ENCODE data around the gene DENND4A. TPM values are rescaled to one million over a fixed set of nuclear protein-coding genes. Genes with fewer than 3 reads are reported as not detected.

The DENND4A gene
- polyA plus RNA-seq, 1 of the 3 experiments (the other 2 are of a cell fraction): 2.5 TPM

GRCh38 chr15:65828585-65828984 lies 36.5 kb upstream of the DENND4A start:
- Histone ChIP-seq H3K4me1 (ENCODE audit: control insufficient read depth in 1 of 2, insufficient read depth in 2 of 2, low read depth in 1 of 2, low read length in 1 of 2) (peaks cover 5 to 10% of the 10 kb centered on the region in 2 experiments; a peak in 3 of 4 replicates), H3K9me2 (no peaks in the 10 kb centered on the region), H3K36me3 (replicated peaks in 1 of 2; ENCODE audit: control insufficient read depth in 1 of 2, insufficient read depth in 2 of 2, low read length in 1 of 2) (no peaks in the 10 kb centered on the region), H3K4me3 (ENCODE audit: low read depth in 2 of 2, low read length in 1 of 2) (no peak overlapping the region), H3K27me3 (ENCODE audit: insufficient read depth) (no peaks in the 10 kb centered on the region), H3F3A (replicated peaks; ENCODE audit: insufficient read depth) (peaks cover 18% of the 10 kb centered on the region), H2AFZ (ENCODE audit: low read depth) (no peak overlapping the region), H3K9me3 (no peaks in the 10 kb centered on the region), H4K20me1 (ENCODE audit: insufficient read depth) (no peaks in the 10 kb centered on the region), H3K9ac (no peak overlapping the region), H3K27ac (ENCODE audit: low read depth in 2 of 2, low read length in 1 of 2) (no peak overlapping the region), H3K4me2 (no peak overlapping the region), H3K79me2 (ENCODE audit: insufficient read depth) (no peaks in the 10 kb centered on the region)
- no peak for DNase-seq
- TF ChIP-seq MXI1 (IDR thresholded peaks at IDR 0.05; ENCODE audit: low read depth, low read length) (no peak), FOSL2 (IDR thresholded peaks at IDR 0.05; ENCODE audit: borderline replicate concordance, low read depth) (no peak), RFX5 (IDR thresholded peaks at IDR 0.05; ENCODE audit: low read length) (no peak), EZH2phosphoT487 (IDR thresholded peaks at IDR 0.05; ENCODE audit: borderline replicate concordance, low read depth) (no peak), FOXM1 (IDR thresholded peaks at IDR 0.05; ENCODE audit: low read depth) (no peak), FOXJ3 (CRISPR knock-in tag; IDR thresholded peaks at IDR 0.05) (no peak), EP300 (IDR thresholded peaks at IDR 0.05; ENCODE audit: borderline replicate concordance in 1 of 2, low read depth in 1 of 2, low read length in 1 of 2) (no peak), RXRA (IDR thresholded peaks at IDR 0.05; ENCODE audit: borderline replicate concordance, low read depth) (no peak), POLR2AphosphoS5 (IDR thresholded peaks at IDR 0.05; ENCODE audit: low read depth, low read length) (no peak), GABPA (IDR thresholded peaks at IDR 0.05; ENCODE audit: low read depth) (no peak), YY1 (IDR thresholded peaks at IDR 0.05; ENCODE audit: low read depth) (no peak), NFIC (IDR thresholded peaks at IDR 0.05; ENCODE audit: borderline replicate concordance) (no peak), MEF2A (IDR thresholded peaks at IDR 0.05; ENCODE audit: borderline replicate concordance, low read depth) (no peak), TEAD4 (IDR thresholded peaks at IDR 0.05; ENCODE audit: borderline replicate concordance, insufficient read depth) (no peak), USF2 (IDR thresholded peaks at IDR 0.05; ENCODE audit: borderline replicate concordance, low read depth, low read length) (no peak)
- TF ChIP-seq, protein P1, sequence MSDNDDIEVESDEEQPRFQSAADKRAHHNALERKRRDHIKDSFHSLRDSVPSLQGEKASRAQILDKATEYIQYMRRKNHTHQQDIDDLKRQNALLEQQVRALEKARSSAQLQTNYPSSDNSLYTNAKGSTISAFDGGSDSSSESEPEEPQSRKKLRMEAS (IDR thresholded peaks at IDR 0.05; ENCODE audit: low read depth): no peak
- 95% methylated on average over 2 of the region's 2 CpGs for WGBS (ENCODE audit: low lambda C conversion rate)
- ChIA-PET POLR2A (no interaction called here), CTCF (interaction anchor here (0.7 to 2.0 kb wide), 20 partner anchors 8 to 236 kb away, joined by 3 to 51 read pairs (median 4); partner anchors contain the start of genes INTS14 and RAB11A)

DNA sequence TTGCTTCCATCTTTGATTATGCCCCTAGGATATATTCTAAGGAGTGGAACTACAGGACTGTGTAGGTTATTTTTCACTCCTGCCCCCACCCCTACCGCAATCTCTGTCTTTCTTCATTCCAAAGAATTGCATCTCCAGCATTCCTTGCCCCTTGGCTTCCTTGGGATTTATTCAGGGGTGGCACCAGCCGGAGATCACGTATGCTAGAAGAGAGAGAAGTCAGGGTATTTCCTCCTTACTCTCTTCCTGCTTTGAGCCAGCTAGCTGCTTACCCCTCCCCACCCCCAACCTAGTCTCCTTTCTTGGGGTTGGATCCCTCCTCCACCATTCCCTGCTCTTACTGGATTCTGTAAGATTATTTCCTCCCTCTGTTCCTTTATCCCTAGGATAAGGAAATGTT lies 35.0 kb upstream of the DENND4A start:
- no peaks in the 10 kb centered on the region; a peak in 1 of 4 replicates for H3K4me1 ChIP-seq (ENCODE audit: control insufficient read depth in 1 of 2, insufficient read depth in 2 of 2, low read depth in 1 of 2, low read length in 1 of 2)
- no peaks in the 10 kb centered on the region for H3K79me2 ChIP-seq (ENCODE audit: insufficient read depth)
- H3K9ac ChIP-seq: no peak overlapping the region
- peaks cover 5% of the 10 kb centered on the region for H3F3A ChIP-seq (replicated peaks; ENCODE audit: insufficient read depth)
- H3K36me3 ChIP-seq (replicated peaks in 1 of 2; ENCODE audit: control insufficient read depth in 1 of 2, insufficient read depth in 2 of 2, low read length in 1 of 2): no peaks in the 10 kb centered on the region
- no peak overlapping the region for H3K4me2 ChIP-seq
- H3K4me3 ChIP-seq (ENCODE audit: low read depth in 2 of 2, low read length in 1 of 2): no peak overlapping the region
- no peaks in the 10 kb centered on the region for H3K27me3 ChIP-seq (ENCODE audit: insufficient read depth)
- H3K9me3 ChIP-seq: no peaks in the 10 kb centered on the region
- 91% methylated on average over 3 of the region's 3 CpGs for WGBS (ENCODE audit: low lambda C conversion rate)
- no peak overlapping the region for H3K27ac ChIP-seq (ENCODE audit: low read depth in 2 of 2, low read length in 1 of 2)
- POLR2A ChIA-PET: interaction anchor here (0.7 kb wide), 1 partner anchor 546 kb away, joined by 3 read pairs; no protein-coding TSS in a partner anchor
- no peak for DNase-seq
- TF ChIP-seq ELF1 (IDR thresholded peaks at IDR 0.05) (no peak), TCF12 (IDR thresholded peaks at IDR 0.05) (no peak), RAD21 (IDR thresholded peaks at IDR 0.05; ENCODE audit: low read length) (no peak), YY1 (IDR thresholded peaks at IDR 0.05; ENCODE audit: low read depth) (no peak), FOXJ3 (CRISPR knock-in tag; IDR thresholded peaks at IDR 0.05) (no peak)
- TF ChIP-seq, protein P2, sequence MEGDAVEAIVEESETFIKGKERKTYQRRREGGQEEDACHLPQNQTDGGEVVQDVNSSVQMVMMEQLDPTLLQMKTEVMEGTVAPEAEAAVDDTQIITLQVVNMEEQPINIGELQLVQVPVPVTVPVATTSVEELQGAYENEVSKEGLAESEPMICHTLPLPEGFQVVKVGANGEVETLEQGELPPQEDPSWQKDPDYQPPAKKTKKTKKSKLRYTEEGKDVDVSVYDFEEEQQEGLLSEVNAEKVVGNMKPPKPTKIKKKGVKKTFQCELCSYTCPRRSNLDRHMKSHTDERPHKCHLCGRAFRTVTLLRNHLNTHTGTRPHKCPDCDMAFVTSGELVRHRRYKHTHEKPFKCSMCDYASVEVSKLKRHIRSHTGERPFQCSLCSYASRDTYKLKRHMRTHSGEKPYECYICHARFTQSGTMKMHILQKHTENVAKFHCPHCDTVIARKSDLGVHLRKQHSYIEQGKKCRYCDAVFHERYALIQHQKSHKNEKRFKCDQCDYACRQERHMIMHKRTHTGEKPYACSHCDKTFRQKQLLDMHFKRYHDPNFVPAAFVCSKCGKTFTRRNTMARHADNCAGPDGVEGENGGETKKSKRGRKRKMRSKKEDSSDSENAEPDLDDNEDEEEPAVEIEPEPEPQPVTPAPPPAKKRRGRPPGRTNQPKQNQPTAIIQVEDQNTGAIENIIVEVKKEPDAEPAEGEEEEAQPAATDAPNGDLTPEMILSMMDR (IDR thresholded peaks at IDR 0.05): no peak
- CTCF ChIA-PET: interaction anchor here (0.7 to 7.6 kb wide), 2 partner anchors 43 to 187 kb away, joined by 3 to 85 read pairs; no protein-coding TSS in a partner anchor
- no peaks in the 10 kb centered on the region for H4K20me1 ChIP-seq (ENCODE audit: insufficient read depth)
- no peak overlapping the region for H2AFZ ChIP-seq (ENCODE audit: low read depth)
- no peaks in the 10 kb centered on the region for H3K9me2 ChIP-seq
